IMR-90 (cell line): Measurements from ENCODE around the gene SNX5. TPM values are rescaled to one million over a fixed set of nuclear protein-coding genes. Genes with fewer than 3 reads are reported as not detected.

Source experiments
- ATAC-seq: fragments of 200-7000 bp; cut with Tn5 transposase; 2 replicates; pipeline ENCODE4 v1.9.1; 2020; ENCODE audit warnings: low read depth, mild to moderate bottlenecking, moderate library complexity
- BruUV-seq: library from RNA; stranded (reverse); fragments of 400-500 nt; replicated peaks from 2 replicates; lab custom pipeline; 2021; lab: Mats Ljungman, UMichigan
- CTCF ChIA-PET: fragments of 300-600 bp; formaldehyde crosslinking; extraction: SDS; loops from one replicate; lab custom pipeline; 2021; ENCODE audit warnings: antibody characterized with exemption; lab: Yijun Ruan, JAX
- POLR2A ChIA-PET: fragments of 300-600 bp; sonication (Branson Sonifier 250); formaldehyde crosslinking; loops from one replicate; lab custom pipeline; 2022; ENCODE audit warnings: antibody characterized with exemption; ENCODE audit not compliant: unreplicated experiment; lab: Charles Lee
- DNase-seq: peaks from one replicate; pipeline ENCODE4 v3.0.0; 2013
- H2AFZ ChIP-seq: replicated peaks from 2 replicates; pipeline ENCODE3; 2013; ENCODE audit warnings: low read length, mild to moderate bottlenecking; ENCODE audit not compliant: poor library complexity
- H2AK5ac ChIP-seq: 2 replicates; pipeline ENCODE4 v1.6.1; 2013; ENCODE audit warnings: low read depth, low read length, inconsistent platforms
- H2AK9ac ChIP-seq: replicated peaks from 2 replicates; pipeline ENCODE3; 2013; ENCODE audit warnings: mild to moderate bottlenecking, low read depth, low read length, moderate library complexity; ENCODE audit not compliant: poor library complexity
- H2BK120ac ChIP-seq: 2 replicates; pipeline ENCODE4 v1.6.1; 2013; ENCODE audit warnings: low read depth, low read length, inconsistent platforms
- H2BK15ac ChIP-seq: 3 replicates; pipeline ENCODE4 v1.6.1; 2013; ENCODE audit warnings: low read depth, low read length, inconsistent platforms
- H2BK20ac ChIP-seq: 2 replicates; pipeline ENCODE4 v1.6.1; 2013; ENCODE audit warnings: low read depth, mild to moderate bottlenecking, inconsistent platforms, low read length, moderate library complexity
- H2BK5ac ChIP-seq: 2 replicates; pipeline ENCODE4 v1.6.1; 2013; ENCODE audit warnings: mild to moderate bottlenecking, low read depth, low read length, inconsistent platforms; ENCODE audit not compliant: poor library complexity, severe bottlenecking
- H3K14ac ChIP-seq: replicated peaks from 2 replicates; pipeline ENCODE4 v1.6.1; 2013; ENCODE audit warnings: low read depth, low read length, inconsistent platforms
- H3K18ac ChIP-seq: 2 replicates; pipeline ENCODE4 v1.6.1; 2013; ENCODE audit warnings: low read depth, low read length, control low read depth
- H3K23ac ChIP-seq: 2 replicates; pipeline ENCODE4 v1.6.1; 2013; ENCODE audit warnings: low read depth, low read length, inconsistent platforms
- H3K27ac ChIP-seq: 2 replicates; pipeline ENCODE4 v1.5.1; 2013; ENCODE audit warnings: mild to moderate bottlenecking, control low read depth, low read length; ENCODE audit not compliant: insufficient read depth
- H3K27me3 ChIP-seq: 2 replicates; pipeline ENCODE4 v1.6.1; 2013; ENCODE audit warnings: low read length; ENCODE audit not compliant: control insufficient read depth, insufficient read depth
- H3K36me3 ChIP-seq: 2 replicates; pipeline ENCODE4 v1.6.1; 2013; ENCODE audit warnings: low read length, mixed read lengths; ENCODE audit not compliant: control insufficient read depth, insufficient read depth
- H3K4ac ChIP-seq: 2 replicates; pipeline ENCODE4 v1.6.1; 2013; ENCODE audit warnings: low read depth, low read length, inconsistent platforms
- H3K4me1 ChIP-seq: 2 replicates; pipeline ENCODE4 v1.6.1; 2013; ENCODE audit warnings: low read length, mixed read lengths; ENCODE audit not compliant: control insufficient read depth, insufficient read depth
- H3K4me2 ChIP-seq: 2 replicates; pipeline ENCODE4 v1.6.1; 2013; ENCODE audit warnings: low read depth, mild to moderate bottlenecking, control low read depth, low read length, moderate library complexity
- H3K4me3 ChIP-seq: 2 replicates; pipeline ENCODE4 v1.5.1; 2013; ENCODE audit warnings: low read depth, mild to moderate bottlenecking, control low read depth, low read length, moderate library complexity; ENCODE audit not compliant: insufficient read depth
- H3K56ac ChIP-seq: 2 replicates; pipeline ENCODE4 v1.6.1; 2013; ENCODE audit warnings: low read length, inconsistent platforms; ENCODE audit not compliant: insufficient read depth; ENCODE audit errors: extremely low read depth
- H3K79me1 ChIP-seq, 2 experiments: 2 replicates each; pipeline ENCODE4 v1.6.1; 2013; ENCODE audit warnings: low read length in 2 of 2, inconsistent platforms in 1 of 2, low read depth in 1 of 2
- H3K9ac ChIP-seq: 2 replicates; pipeline ENCODE4 v1.6.1; 2013; ENCODE audit warnings: low read depth, low read length, control low read depth
- H3K9me1 ChIP-seq: 2 replicates; pipeline ENCODE4 v1.6.1; 2013; ENCODE audit warnings: low read length, inconsistent platforms; ENCODE audit not compliant: insufficient read depth
- H3K9me3 ChIP-seq: 2 replicates; pipeline ENCODE4 v1.6.1; 2013; ENCODE audit warnings: low read length; ENCODE audit not compliant: control insufficient read depth, insufficient read depth
- H4K20me1 ChIP-seq: 2 replicates; pipeline ENCODE4 v1.6.1; 2013; ENCODE audit warnings: low read length, inconsistent platforms; ENCODE audit not compliant: insufficient read depth
- H4K5ac ChIP-seq: 2 replicates; pipeline ENCODE4 v1.6.1; 2013; ENCODE audit warnings: mild to moderate bottlenecking, low read depth, low read length, control low read depth
- H4K8ac ChIP-seq, 2 experiments: 2 replicates each; pipeline ENCODE4 v1.6.1; 2013; ENCODE audit warnings: low read depth in 2 of 2, low read length in 2 of 2, control low read depth in 1 of 2, inconsistent platforms in 1 of 2
- H4K91ac ChIP-seq: 2 replicates; pipeline ENCODE4 v1.6.1; 2013; ENCODE audit warnings: low read depth, low read length, inconsistent platforms; ENCODE audit not compliant: insufficient read depth
- BHLHE40 ChIP-seq: fragments of 150-350 bp; IDR thresholded peaks from 2 replicates; pipeline ENCODE4 v1.6.1; 2016; ENCODE audit warnings: mild to moderate bottlenecking, low read depth, low read length
- CEBPB ChIP-seq: IDR thresholded peaks from 2 replicates; pipeline ENCODE4 v1.6.1; 2012; ENCODE audit warnings: low read depth, low read length, improper control_type of control experiment
- CHD1 ChIP-seq: IDR thresholded peaks from 2 replicates; pipeline ENCODE4 v1.6.1; 2012; ENCODE audit warnings: low read depth, low read length, improper control_type of control experiment
- CTCF ChIP-seq: conservative IDR thresholded peaks from 2 replicates; pipeline ENCODE4 v1.5.1; 2012; ENCODE audit warnings: mild to moderate bottlenecking, low read depth, low read length, improper control_type of control experiment
- ELK1 ChIP-seq: fragments of 150-350 bp; IDR thresholded peaks from 2 replicates; pipeline ENCODE4 v1.6.1; 2016; ENCODE audit warnings: low read depth, mild to moderate bottlenecking, low read length, moderate library complexity, borderline replicate concordance
- FOS ChIP-seq: fragments of 150-350 bp; IDR thresholded peaks from 2 replicates; pipeline ENCODE4 v1.6.1; 2016; ENCODE audit warnings: low read depth, low read length
- MAFK ChIP-seq: IDR thresholded peaks from 2 replicates; pipeline ENCODE4 v1.6.1; 2012; ENCODE audit warnings: low read depth, low read length, improper control_type of control experiment
- MAZ ChIP-seq: IDR thresholded peaks from 2 replicates; pipeline ENCODE4 v1.6.1; 2012; ENCODE audit warnings: low read depth, mild to moderate bottlenecking, low read length, improper control_type of control experiment, moderate library complexity, borderline replicate concordance
- MXI1 ChIP-seq: IDR thresholded peaks from 2 replicates; pipeline ENCODE4 v1.6.1; 2012; ENCODE audit warnings: low read depth, mild to moderate bottlenecking, low read length, moderate library complexity, borderline replicate concordance
- NFE2L2 ChIP-seq: fragments of 150-350 bp; IDR thresholded peaks from 2 replicates; pipeline ENCODE4 v1.6.1; 2016; ENCODE audit warnings: low read depth, mild to moderate bottlenecking, low read length
- POLR2A ChIP-seq: IDR thresholded peaks from 2 replicates; pipeline ENCODE4 v1.6.1; 2012; ENCODE audit warnings: mild to moderate bottlenecking, low read depth, low read length
- RAD21 ChIP-seq: IDR thresholded peaks from 2 replicates; pipeline ENCODE4 v1.6.1; 2012; ENCODE audit warnings: low read length, improper control_type of control experiment
- RCOR1 ChIP-seq: IDR thresholded peaks from 2 replicates; pipeline ENCODE4 v1.6.1; 2012; ENCODE audit warnings: mild to moderate bottlenecking, low read length, improper control_type of control experiment; ENCODE audit not compliant: insufficient replicate concordance
- RFX5 ChIP-seq: IDR thresholded peaks from 2 replicates; pipeline ENCODE4 v1.8.0; 2012; ENCODE audit warnings: low read depth, mild to moderate bottlenecking, low read length, moderate library complexity
- SMC3 ChIP-seq: fragments of 150-350 bp; IDR thresholded peaks from 2 replicates; pipeline ENCODE4 v1.6.1; 2016; ENCODE audit warnings: low read depth, mild to moderate bottlenecking, antibody characterized with exemption, low read length, moderate library complexity
- USF2 ChIP-seq: fragments of 150-350 bp; IDR thresholded peaks from 2 replicates; pipeline ENCODE4 v1.6.1; 2017; ENCODE audit warnings: mild to moderate bottlenecking, antibody characterized with exemption, low read length, low read depth
- WGBS, 2 experiments: methylation state at CpG; one replicate each; pipeline versions ENCODE4 v1.1.5 to v1.1.7; 2013; ENCODE audit warnings: missing lambda C conversion rate in 2 of 2; ENCODE audit not compliant: insufficient read length in 1 of 2; ENCODE audit errors: extremely low coverage in 2 of 2; 5-methylcytosine and 5-hydroxymethylcytosine counted together
- dilution Hi-C: fragments of 300-500 bp; cut with HindIII; formaldehyde crosslinking; loops from one replicate; pipeline ENCODE4 v1.14.3; 2018; ENCODE audit warnings: low sequenced_read_pairs; ENCODE audit not compliant: unreplicated experiment
- in situ Hi-C: fragments of 300-500 bp; cut with MboI; formaldehyde crosslinking; loops from 3 replicates; pipeline ENCODE4 v1.14.3; 2019; ENCODE audit warnings: low sequenced_read_pairs, inconsistent platforms, mixed read lengths
- intact Hi-C: fragments of 100-400 bp; cut with micrococcal nuclease; formaldehyde crosslinking; loops from 2 replicates; pipeline ENCODE4 v1.10.0; 2022
- polyA plus RNA-seq, 3 experiments: library from polyadenylated mRNA; depleted of rRNA; stranded (reverse); fragments of >200 nt; gene quantifications; 2 replicates each; pipeline ENCODE4 v1.2.3, GENCODE V29; 2012; ENCODE audit warnings: low replicate concordance in 1 of 3
- total RNA-seq: library from RNA; depleted of rRNA; stranded (reverse); fragments of >200 nt; gene quantifications from 2 replicates; pipeline ENCODE4 v1.2.3, GENCODE V29; 2012

SNX5 gene
- total and polyA plus RNA-seq, 2 of the 4 experiments (the other 2 are of a cell fraction), result 65.4 to 92.8 TPM

GRCh38 chr20:18012901-18013300, 44.3 kb upstream of the SNX5 start:
- intact Hi-C loops, result no loop called here
- CTCF ChIA-PET, result no interaction called here
- H3K4me2 ChIP-seq, result no peak overlapping the region

More at GRCh38 chr20:18012901-18013300, 44.3 kb upstream of the SNX5 start:
- ATAC-seq, result no peak
- Histone ChIP-seq H2BK15ac (no peak overlapping the region), H2AK5ac (no peak overlapping the region), H2AFZ (no peak overlapping the region), H2BK20ac (no peak overlapping the region), H3K9me1 (no peaks in the 10 kb centered on the region), H3K9ac (no peak overlapping the region), H3K4ac (no peak overlapping the region), H3K9me3 (no peaks in the 10 kb centered on the region), H4K5ac (no peak overlapping the region), H3K27me3 (no peaks in the 10 kb centered on the region; the same call in 1 of the 2 replicates), H2BK120ac (no peak overlapping the region), H3K14ac (no peak overlapping the region), H4K91ac (no peak overlapping the region), H2BK5ac (no peak overlapping the region), H2AK9ac (no peak overlapping the region), H3K23ac (no peak overlapping the region), H3K27ac (no peak overlapping the region), H3K4me1 (peaks cover under 1% of the 10 kb centered on the region; the same call in 1 of the 2 replicates), H3K56ac (no peak overlapping the region), H3K79me1 (no peaks in the 10 kb centered on the region), H4K20me1 (no peaks in the 10 kb centered on the region), H4K8ac (no peak overlapping the region), H3K18ac (no peak overlapping the region), H3K36me3 (no peaks in the 10 kb centered on the region), H3K4me3 (no peak overlapping the region)
- in situ Hi-C loops, result no loop called here
- POLR2A ChIA-PET, result interaction anchor here (0.5 kb wide), 1 partner anchor 57 kb away, joined by 4 read pairs; no protein-coding TSS in a partner anchor
- TF ChIP-seq CHD1 (no peak), MAFK (no peak), CTCF (no peak), RFX5 (no peak), MXI1 (no peak), POLR2A (no peak), USF2 (no peak), SMC3 (no peak), NFE2L2 (no peak), FOS (no peak), RAD21 (no peak), ELK1 (no peak), RCOR1 (no peak), CEBPB (no peak), BHLHE40 (no peak), MAZ (no peak)
- DNase-seq, result no peak
- 100% methylated on average over 2 of the region's 2 CpGs; no CpG with 5 or more reads in 1 of the 2 experiments for WGBS, 2 experiments
- dilution Hi-C loops, result no loop called here
- BruUV-seq, result no TSS peak
